PC-3 (cell line): ENCODE data around the gene MSX1. TPM values are rescaled to one million over a fixed set of nuclear protein-coding genes. Genes with fewer than 3 reads are reported as not detected.

Experiments used
- ATAC-seq: fragments of 200-7000 bp; cut with Tn5 transposase; 2 replicates; pipeline ENCODE4 v1.9.1; 2020; ENCODE audit warnings: mild to moderate bottlenecking, moderate library complexity
- BruUV-seq: library from RNA; stranded (reverse); fragments of 400-500 nt; replicated peaks from 2 replicates; lab custom pipeline; 2021; lab: Mats Ljungman, UMichigan
- CTCF ChIA-PET: fragments of 300-600 bp; sonication (Branson Sonifier 250); formaldehyde crosslinking; loops from one replicate; lab custom pipeline; 2022; ENCODE audit warnings: antibody characterized with exemption; lab: Charles Lee
- POLR2A ChIA-PET: fragments of 300-600 bp; sonication (Branson Sonifier 250); formaldehyde crosslinking; loops from one replicate; lab custom pipeline; 2022; ENCODE audit warnings: antibody characterized with exemption; ENCODE audit not compliant: unreplicated experiment; lab: Charles Lee
- DNase-seq: peaks from one replicate; pipeline ENCODE4 v3.0.0-alpha.2; 2015
- H2AFZ ChIP-seq: fragments of 300-600 bp; sonication (generic); 2 replicates; pipeline ENCODE4 v1.6.0; 2016; ENCODE audit warnings: antibody characterized with exemption, low read length
- H3F3A ChIP-seq: fragments of 300-600 bp; sonication (generic); one replicate; pipeline ENCODE4 v1.6.0; 2017; ENCODE audit warnings: antibody characterized with exemption, low read length, control low read depth, mild to moderate bottlenecking; ENCODE audit not compliant: unreplicated experiment
- H3K27ac ChIP-seq: fragments of 300-600 bp; sonication (generic); 2 replicates; pipeline ENCODE4 v1.5.1; 2016; ENCODE audit warnings: mild to moderate bottlenecking, low read length
- H3K27me3 ChIP-seq: fragments of 300-600 bp; sonication (generic); 2 replicates; pipeline ENCODE4 v1.6.1; 2016; ENCODE audit warnings: low read length, mixed read lengths
- H3K36me3 ChIP-seq: fragments of 300-600 bp; sonication (generic); 2 replicates; pipeline ENCODE4 v1.6.1; 2016; ENCODE audit warnings: low read depth, mixed run types, low read length, mixed read lengths
- H3K4me1 ChIP-seq: fragments of 300-600 bp; sonication (generic); 2 replicates; pipeline ENCODE4 v1.5.1; 2016; ENCODE audit warnings: low read length; ENCODE audit not compliant: insufficient read depth
- H3K4me2 ChIP-seq: fragments of 300-600 bp; sonication (generic); 2 replicates; pipeline ENCODE4 v1.6.0; 2016; ENCODE audit warnings: low read length
- H3K4me3 ChIP-seq: fragments of 300-600 bp; sonication (generic); 2 replicates; pipeline ENCODE4 v1.5.1; 2016; ENCODE audit warnings: mild to moderate bottlenecking, low read length, mixed read lengths
- H3K79me2 ChIP-seq: fragments of 300-600 bp; sonication (generic); 2 replicates; pipeline ENCODE4 v1.6.1; 2017; ENCODE audit warnings: low read length, mixed read lengths
- H3K9ac ChIP-seq: fragments of 300-600 bp; sonication (generic); 2 replicates; pipeline ENCODE4 v1.6.0; 2016; ENCODE audit warnings: mild to moderate bottlenecking, low read length
- H3K9me2 ChIP-seq: fragments of 300-600 bp; sonication (generic); replicated peaks from 2 replicates; pipeline ENCODE4 v1.6.1; 2016; ENCODE audit warnings: mixed run types, low read length, mixed read lengths
- H3K9me3 ChIP-seq: fragments of 300-600 bp; sonication (generic); 2 replicates; pipeline ENCODE4 v1.6.1; 2016; ENCODE audit warnings: low read length, mixed read lengths
- H4K20me1 ChIP-seq: fragments of 300-600 bp; sonication (generic); 2 replicates; pipeline ENCODE4 v1.6.1; 2016; ENCODE audit warnings: low read length, mixed read lengths
- EZH2 ChIP-seq: fragments of 300-600 bp; sonication (generic); IDR thresholded peaks from one replicate; pipeline ENCODE4 v1.6.1; 2017; ENCODE audit warnings: antibody characterized with exemption, mild to moderate bottlenecking, low read length; ENCODE audit not compliant: unreplicated experiment
- EZH2phosphoT487 ChIP-seq: fragments of 300-600 bp; sonication (generic); IDR thresholded peaks from 2 replicates; pipeline ENCODE4 v1.6.1; 2018; ENCODE audit warnings: mild to moderate bottlenecking, antibody characterized with exemption, low read length, borderline replicate concordance
- intact Hi-C: fragments of 100-400 bp; cut with micrococcal nuclease; formaldehyde crosslinking; loops from 2 replicates; pipeline ENCODE4 v1.9.0; 2023
- total RNA-seq: library from RNA; depleted of rRNA; stranded (reverse); fragments of >200 nt; gene quantifications from 2 replicates; pipeline ENCODE4 v1.2.3, GENCODE V29; 2014
- TF ChIP-seq, protein P1 (sequence below): fragments of 300-600 bp; sonication (generic); conservative IDR thresholded peaks from 2 replicates; pipeline ENCODE4 v1.5.1; 2017; ENCODE audit warnings: antibody characterized with exemption, low read depth, mild to moderate bottlenecking, low read length

Gene MSX1
- total RNA-seq, 1 experiment from 2014 or later = 7.5 TPM

DNA sequence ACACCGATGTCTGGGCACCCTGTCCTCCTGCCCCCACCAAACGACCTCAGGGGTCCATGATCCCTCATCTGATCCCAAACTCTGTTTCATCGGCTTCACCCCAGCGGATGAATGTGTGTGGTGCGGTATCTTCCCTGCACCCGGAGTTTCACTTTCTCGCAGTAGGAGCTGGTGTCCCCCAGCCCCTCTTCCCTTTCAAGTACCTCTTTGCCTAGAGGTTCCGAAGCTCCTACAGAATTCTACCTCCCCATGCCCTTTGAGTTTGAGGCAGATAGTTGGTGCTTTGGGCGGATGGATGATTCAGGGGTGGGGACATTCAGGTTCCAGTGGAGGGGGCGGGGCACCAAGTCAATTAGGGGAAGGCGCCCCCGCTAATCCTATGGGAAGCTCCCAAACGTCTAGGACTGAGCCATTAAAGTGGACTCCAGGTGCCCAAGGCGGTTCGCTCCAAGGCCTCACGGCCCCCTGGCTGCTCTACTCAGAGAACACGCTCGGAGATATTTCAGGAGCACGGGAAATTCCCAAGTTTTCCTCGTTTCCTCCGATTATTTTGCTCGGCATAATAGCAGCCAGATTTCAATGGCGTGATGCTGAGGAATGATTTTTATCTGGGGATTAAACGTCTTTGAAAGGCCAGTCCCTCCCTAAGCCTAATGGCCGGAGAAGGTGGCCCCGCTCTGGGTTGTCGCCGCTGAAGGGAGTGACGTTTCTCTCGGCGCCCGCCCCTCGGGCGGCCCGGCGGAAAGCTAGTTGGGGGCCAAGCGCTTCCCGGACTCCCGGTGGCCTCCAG lies 1.3 kb downstream of the MSX1 start:
- Histone ChIP-seq H3K4me3 (peak overlapping the region; percentile 86), H3K9me2 (no peaks in the 10 kb centered on the region), H3K4me1 (peaks cover 3% of the 10 kb centered on the region; the same call in 1 of the 2 replicates), H2AFZ (peak overlapping the region; percentile 71), H3K9ac (peak overlapping the region; percentile 60; the same call in 1 of the 2 replicates), H3K27me3 (peaks cover 9% of the 10 kb centered on the region), H3K36me3 (no peaks in the 10 kb centered on the region), H3K27ac (no peak overlapping the region), H3F3A (no peaks in the 10 kb centered on the region), H3K79me2 (peaks cover 10% of the 10 kb centered on the region), H4K20me1 (no peaks in the 10 kb centered on the region), H3K4me2 (peak overlapping the region; percentile 95), H3K9me3 (no peaks in the 10 kb centered on the region)
- no peak for ATAC-seq
- TF ChIP-seq, protein P1, sequence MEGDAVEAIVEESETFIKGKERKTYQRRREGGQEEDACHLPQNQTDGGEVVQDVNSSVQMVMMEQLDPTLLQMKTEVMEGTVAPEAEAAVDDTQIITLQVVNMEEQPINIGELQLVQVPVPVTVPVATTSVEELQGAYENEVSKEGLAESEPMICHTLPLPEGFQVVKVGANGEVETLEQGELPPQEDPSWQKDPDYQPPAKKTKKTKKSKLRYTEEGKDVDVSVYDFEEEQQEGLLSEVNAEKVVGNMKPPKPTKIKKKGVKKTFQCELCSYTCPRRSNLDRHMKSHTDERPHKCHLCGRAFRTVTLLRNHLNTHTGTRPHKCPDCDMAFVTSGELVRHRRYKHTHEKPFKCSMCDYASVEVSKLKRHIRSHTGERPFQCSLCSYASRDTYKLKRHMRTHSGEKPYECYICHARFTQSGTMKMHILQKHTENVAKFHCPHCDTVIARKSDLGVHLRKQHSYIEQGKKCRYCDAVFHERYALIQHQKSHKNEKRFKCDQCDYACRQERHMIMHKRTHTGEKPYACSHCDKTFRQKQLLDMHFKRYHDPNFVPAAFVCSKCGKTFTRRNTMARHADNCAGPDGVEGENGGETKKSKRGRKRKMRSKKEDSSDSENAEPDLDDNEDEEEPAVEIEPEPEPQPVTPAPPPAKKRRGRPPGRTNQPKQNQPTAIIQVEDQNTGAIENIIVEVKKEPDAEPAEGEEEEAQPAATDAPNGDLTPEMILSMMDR = no peak
- no peak for TF ChIP-seq EZH2
- TF ChIP-seq EZH2phosphoT487 = no peak
- ChIA-PET POLR2A (no interaction called here), CTCF (no interaction called here)
- intact Hi-C loops = no loop called here
- no TSS peak for BruUV-seq
- no peak for DNase-seq

DNA sequence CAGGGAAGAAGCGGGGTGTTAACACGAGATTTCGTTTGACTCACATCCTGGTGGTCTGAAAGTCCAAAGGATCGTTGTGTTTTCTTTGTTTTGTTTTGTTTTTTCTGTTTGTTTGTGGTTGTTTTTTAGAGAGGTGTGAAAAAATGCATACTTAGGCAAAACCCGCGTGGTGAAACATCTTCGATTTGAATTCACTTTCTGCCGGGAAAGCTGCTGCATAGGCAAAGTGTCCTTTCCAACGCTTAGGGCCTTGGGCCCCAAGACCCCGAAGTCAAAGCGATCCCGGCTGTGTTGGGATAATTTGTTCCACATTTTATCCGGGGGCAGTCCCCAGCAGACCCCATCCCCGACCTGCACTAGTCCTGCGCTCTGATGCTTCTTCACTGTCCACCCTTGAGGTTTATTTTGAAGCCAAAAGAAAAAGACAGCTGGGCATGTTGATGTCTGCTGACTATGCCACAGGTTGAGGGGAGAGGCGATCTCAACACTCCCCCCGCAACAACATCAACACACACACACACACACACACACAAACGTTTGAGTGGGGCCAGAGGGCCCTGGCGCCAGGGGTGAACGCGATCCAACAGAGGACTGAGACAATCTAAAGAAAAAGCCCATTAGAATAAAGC lies 2.0 kb downstream of the MSX1 start:
- intact Hi-C loops = no loop called here
- Histone ChIP-seq H3F3A (no peaks in the 10 kb centered on the region), H3K9me3 (no peaks in the 10 kb centered on the region), H3K9me2 (no peaks in the 10 kb centered on the region), H3K27ac (no peak overlapping the region), H3K4me2 (peak overlapping the region; percentile 95; the same call in 1 of the 2 replicates), H3K4me1 (peaks cover 3% of the 10 kb centered on the region; the same call in 1 of the 2 replicates), H2AFZ (no peak overlapping the region), H3K27me3 (peaks cover 1% of the 10 kb centered on the region; the same call in 1 of the 2 replicates), H3K36me3 (no peaks in the 10 kb centered on the region), H3K4me3 (peak overlapping the region; percentile 86), H3K79me2 (peaks cover 10% of the 10 kb centered on the region), H4K20me1 (no peaks in the 10 kb centered on the region), H3K9ac (no peak overlapping the region)
- ChIA-PET CTCF (no interaction called here), POLR2A (no interaction called here)
- ATAC-seq = no peak
- DNase-seq = no peak
- TSS peak; percentile 50 for BruUV-seq
- TF ChIP-seq EZH2phosphoT487 (no peak), EZH2 (no peak)
- TF ChIP-seq, protein P1 = no peak

DNA sequence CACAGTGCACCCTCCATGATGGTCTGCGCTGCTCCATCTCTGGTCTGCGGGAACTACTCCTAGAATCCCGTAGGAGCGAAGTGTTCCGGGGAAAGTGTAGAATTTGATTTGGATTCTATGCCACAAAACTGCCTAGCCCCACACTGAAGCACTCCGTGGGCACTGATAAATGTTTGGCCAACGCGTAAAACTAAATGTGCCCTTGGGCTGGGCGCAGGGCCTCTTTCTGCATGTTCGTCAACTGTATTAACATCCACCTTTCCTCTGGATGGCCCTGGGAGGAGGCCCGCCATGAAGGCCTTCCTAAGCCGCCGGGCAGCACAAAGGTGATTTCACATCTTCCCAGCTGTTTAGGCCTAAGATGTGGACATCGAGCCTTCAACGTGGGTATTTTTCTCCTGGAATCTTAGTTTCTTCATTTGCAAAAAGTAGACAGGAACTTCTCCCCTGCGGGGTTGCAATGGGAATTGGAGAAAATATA lies 2.6 kb downstream of the MSX1 start:
- no peaks in the 10 kb centered on the region for H3K36me3 ChIP-seq
- DNase-seq = no peak
- no peak for ATAC-seq
- no peaks in the 10 kb centered on the region for H4K20me1 ChIP-seq
- POLR2A ChIA-PET = no interaction called here
- H2AFZ ChIP-seq = no peak overlapping the region
- CTCF ChIA-PET = no interaction called here
- peaks cover 3% of the 10 kb centered on the region; the same call in 1 of the 2 replicates for H3K4me1 ChIP-seq
- H3K79me2 ChIP-seq = peaks cover 10% of the 10 kb centered on the region
- intact Hi-C loops = no loop called here
- no TSS peak for BruUV-seq
- H3K27me3 ChIP-seq = no peaks in the 10 kb centered on the region
- no peak overlapping the region for H3K9ac ChIP-seq
- TF ChIP-seq EZH2phosphoT487 (no peak), EZH2 (no peak)
- TF ChIP-seq, protein P1 = no peak
- no peaks in the 10 kb centered on the region for H3K9me3 ChIP-seq
- no peaks in the 10 kb centered on the region for H3K9me2 ChIP-seq
- H3K27ac ChIP-seq = no peak overlapping the region
- no peak overlapping the region for H3K4me2 ChIP-seq
- H3F3A ChIP-seq = no peaks in the 10 kb centered on the region
- H3K4me3 ChIP-seq = no peak overlapping the region
